ENCODE measurements around the gene DLGAP1. TPM values are rescaled to one million over a fixed set of nuclear protein-coding genes. Genes with fewer than 3 reads are reported as not detected.

Gene DLGAP1
- total and polyA plus RNA-seq, 2 of the 4 experiments (the other 2 are of a cell fraction): under 0.01 to 0.09 TPM

- H4K20me1 ChIP-seq (ENCODE audit: insufficient read depth, low read length): no peaks in the 10 kb centered on the region
- no peak overlapping the region for H2AFZ ChIP-seq (replicated peaks; ENCODE audit: low read length, poor library complexity)
- H2AK9ac ChIP-seq (replicated peaks; ENCODE audit: low read depth, low read length, poor library complexity): no peak overlapping the region
- no peaks in the 10 kb centered on the region for H3K36me3 ChIP-seq (ENCODE audit: control insufficient read depth, insufficient read depth, low read length)
- no peak overlapping the region for H3K4ac ChIP-seq (ENCODE audit: low read depth, low read length)
- H3K23ac ChIP-seq (ENCODE audit: low read depth, low read length): no peak overlapping the region
- peaks cover 7% of the 10 kb centered on the region; the same call in 1 of the 2 replicates for H3K9me3 ChIP-seq (ENCODE audit: control insufficient read depth, insufficient read depth, low read length)
- no peak overlapping the region for H4K8ac ChIP-seq (ENCODE audit: low read depth in 2 of 2, low read length in 2 of 2)
- H3K56ac ChIP-seq (ENCODE audit: extremely low read depth, insufficient read depth, low read length): no peak overlapping the region
- no peak overlapping the region for H3K9ac ChIP-seq (ENCODE audit: low read depth, low read length)
- no peaks in the 10 kb centered on the region for H3K27me3 ChIP-seq (ENCODE audit: control insufficient read depth, insufficient read depth, low read length)
- H4K91ac ChIP-seq (ENCODE audit: insufficient read depth, low read depth, low read length): no peak overlapping the region
- no peak overlapping the region for H3K27ac ChIP-seq (ENCODE audit: insufficient read depth, low read length)
- no peak overlapping the region for H3K4me3 ChIP-seq (ENCODE audit: insufficient read depth, low read depth, low read length)
- H2BK15ac ChIP-seq (ENCODE audit: low read depth, low read length): no peak overlapping the region
- H2BK20ac ChIP-seq (ENCODE audit: low read depth, low read length): no peak overlapping the region
- no peak overlapping the region for H4K5ac ChIP-seq (ENCODE audit: low read depth, low read length)
- no peaks in the 10 kb centered on the region for H3K79me1 ChIP-seq (ENCODE audit: low read depth in 1 of 2, low read length in 2 of 2)
- DNase-seq (no peak), ATAC-seq (ENCODE audit: low read depth) (no peak)
- H3K4me2 ChIP-seq (ENCODE audit: low read depth, low read length): no peak overlapping the region
- no peak overlapping the region for H2BK5ac ChIP-seq (ENCODE audit: low read depth, low read length, poor library complexity, severe bottlenecking)
- H3K14ac ChIP-seq (replicated peaks; ENCODE audit: low read depth, low read length): no peak overlapping the region
- intact Hi-C loops (cut with micrococcal nuclease) (no loop called here), dilution Hi-C loops (cut with HindIII; ENCODE audit: low sequenced_read_pairs, unreplicated experiment) (no loop called here), in situ Hi-C loops (cut with MboI; ENCODE audit: low sequenced_read_pairs) (no loop called here)
- no TSS peak for BruUV-seq (replicated peaks)
- H2BK120ac ChIP-seq (ENCODE audit: low read depth, low read length): no peak overlapping the region
- no peaks in the 10 kb centered on the region for H3K4me1 ChIP-seq (ENCODE audit: control insufficient read depth, insufficient read depth, low read length)
- H2AK5ac ChIP-seq (ENCODE audit: low read depth, low read length): no peak overlapping the region
- no peaks in the 10 kb centered on the region for H3K9me1 ChIP-seq (ENCODE audit: insufficient read depth, low read length)
- no peak overlapping the region for H3K18ac ChIP-seq (ENCODE audit: low read depth, low read length)
- ChIA-PET POLR2A (ENCODE audit: unreplicated experiment) (no interaction called here), CTCF (no interaction called here)
- WGBS, 2 experiments (ENCODE audit: extremely low coverage in 2 of 2, insufficient read length in 1 of 2): no CpG with 5 or more reads among the region's 2 CpGs
- TF ChIP-seq ELK1 (IDR thresholded peaks at IDR 0.05; ENCODE audit: borderline replicate concordance, low read depth, low read length): no peak
- no peak for TF ChIP-seq FOS (IDR thresholded peaks at IDR 0.05; ENCODE audit: low read depth, low read length)
- TF ChIP-seq MXI1 (IDR thresholded peaks at IDR 0.05; ENCODE audit: borderline replicate concordance, low read depth, low read length): no peak
- TF ChIP-seq SMC3 (IDR thresholded peaks at IDR 0.05; ENCODE audit: low read depth, low read length): no peak
- no peak for TF ChIP-seq CEBPB (IDR thresholded peaks at IDR 0.05; ENCODE audit: low read depth, low read length)
- no peak for TF ChIP-seq CHD1 (IDR thresholded peaks at IDR 0.05; ENCODE audit: low read depth, low read length)
- no peak for TF ChIP-seq RCOR1 (IDR thresholded peaks at IDR 0.05; ENCODE audit: insufficient replicate concordance, low read length)
- TF ChIP-seq MAFK (IDR thresholded peaks at IDR 0.05; ENCODE audit: low read depth, low read length): no peak
- TF ChIP-seq, protein P1, sequence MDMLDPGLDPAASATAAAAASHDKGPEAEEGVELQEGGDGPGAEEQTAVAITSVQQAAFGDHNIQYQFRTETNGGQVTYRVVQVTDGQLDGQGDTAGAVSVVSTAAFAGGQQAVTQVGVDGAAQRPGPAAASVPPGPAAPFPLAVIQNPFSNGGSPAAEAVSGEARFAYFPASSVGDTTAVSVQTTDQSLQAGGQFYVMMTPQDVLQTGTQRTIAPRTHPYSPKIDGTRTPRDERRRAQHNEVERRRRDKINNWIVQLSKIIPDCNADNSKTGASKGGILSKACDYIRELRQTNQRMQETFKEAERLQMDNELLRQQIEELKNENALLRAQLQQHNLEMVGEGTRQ (IDR thresholded peaks at IDR 0.05; ENCODE audit: low read depth, low read length): no peak
- TF ChIP-seq MAZ (IDR thresholded peaks at IDR 0.05; ENCODE audit: borderline replicate concordance, low read depth, low read length): no peak
- TF ChIP-seq RAD21 (IDR thresholded peaks at IDR 0.05; ENCODE audit: low read length): no peak
- no peak for TF ChIP-seq RFX5 (IDR thresholded peaks at IDR 0.05; ENCODE audit: low read depth, low read length)
- TF ChIP-seq NFE2L2 (IDR thresholded peaks at IDR 0.05; ENCODE audit: low read depth, low read length): no peak
Observed at GRCh38 chr18:4360221-4360715, 94.8 kb downstream of the DLGAP1 start.
